Measurements from ENCODE around the gene AEBP1. TPM values are rescaled to one million over a fixed set of nuclear protein-coding genes. Genes with fewer than 3 reads are reported as not detected.

The AEBP1 gene
- total RNA-seq, 2 experiments from 2014 or later, result 29.1 to 30.4 TPM

GRCh38 chr7:44063894-44064651 lies 40.1 kb upstream of the AEBP1 start:
- POLR2A ChIA-PET, result interaction anchor here (0.6 to 6.5 kb wide), 7 partner anchors 13 to 58 kb away, joined by 3 to 79 read pairs (median 3); partner anchors contain the start of gene DBNL
- H3K27ac Mint-ChIP-seq, result no peak overlapping the region
- no peak for DNase-seq
- no peaks in the 10 kb centered on the region for H3K27me3 Mint-ChIP-seq
- peaks cover 16% of the 10 kb centered on the region for H3K36me3 Mint-ChIP-seq (ENCODE audit: low read depth)
- intact Hi-C loops (cut with micrococcal nuclease), result no loop called here
- H3K4me1 Mint-ChIP-seq (ENCODE audit: low read depth), result peaks cover 37% of the 10 kb centered on the region
- no peak overlapping the region for H3K4me3 Mint-ChIP-seq
- no peak for ATAC-seq
- CTCF ChIA-PET, result interaction anchor here (1.1 to 1.7 kb wide), 3 partner anchors 8 to 12 kb away, joined by 3 to 4 read pairs (median 3); no protein-coding TSS in a partner anchor
- TF ChIP-seq CTCF (IDR thresholded peaks at IDR 0.05), result no peak
- H3K9me3 Mint-ChIP-seq, result no peaks in the 10 kb centered on the region

- H3K27ac Mint-ChIP-seq, result no peak overlapping the region
- ATAC-seq (no peak), DNase-seq (peak; percentile 28)
- no peaks in the 10 kb centered on the region for H3K27me3 Mint-ChIP-seq
- H3K9me3 Mint-ChIP-seq, result no peaks in the 10 kb centered on the region
- intact Hi-C loops (cut with micrococcal nuclease), result no loop called here
- H3K4me1 Mint-ChIP-seq (ENCODE audit: low read depth), result peaks cover 31% of the 10 kb centered on the region
- no peak overlapping the region for H3K4me3 Mint-ChIP-seq
- H3K36me3 Mint-ChIP-seq (ENCODE audit: low read depth), result peaks cover 9% of the 10 kb centered on the region
- POLR2A ChIA-PET, result interaction anchor here (0.5 to 6.5 kb wide), 9 partner anchors 12 to 427 kb away, joined by 3 to 79 read pairs (median 5); partner anchors contain the start of gene DBNL
- CTCF ChIA-PET, result interaction anchor here (1.2 kb wide), 1 partner anchor 8 kb away, joined by 4 read pairs; no protein-coding TSS in a partner anchor
- TF ChIP-seq CTCF (IDR thresholded peaks at IDR 0.05), result no peak
Measured at GRCh38 chr7:44064791-44065430, 39.2 kb upstream of the AEBP1 start.

- Mint-ChIP-seq H3K9me3 (no peaks in the 10 kb centered on the region), H3K27me3 (no peaks in the 10 kb centered on the region)
- intact Hi-C loops (cut with micrococcal nuclease), result no loop called here
Measured at GRCh38 chr7:44065431-44066110, 38.6 kb upstream of the AEBP1 start, which contains the start of gene PGAM2. TSS of gene PGAM2 (minus strand) at chr7:44065567. CDS start at chr7:44065529, 38 bp downstream.

GRCh38 chr7:44066111-44066460 lies 38.1 kb upstream of the AEBP1 start:
- no peaks in the 10 kb centered on the region for H3K9me3 Mint-ChIP-seq
- TF ChIP-seq CTCF (IDR thresholded peaks at IDR 0.05), result no peak

More at GRCh38 chr7:44065431-44066110, 38.6 kb upstream of the AEBP1 start, which contains the start of gene PGAM2:
- Mint-ChIP-seq H3K4me1 (ENCODE audit: low read depth) (peaks cover 29% of the 10 kb centered on the region), H3K36me3 (ENCODE audit: low read depth) (peaks cover 4% of the 10 kb centered on the region), H3K4me3 (no peak within 1 kb of the TSS), H3K27ac (no peak within 1 kb of the TSS)
- ChIA-PET POLR2A (interaction anchor here (0.5 to 6.5 kb wide), 10 partner anchors 9 to 426 kb away, joined by 3 to 79 read pairs (median 8); partner anchors contain the start of gene DBNL), CTCF (interaction anchor here (0.8 to 1.1 kb wide), 2 partner anchors 12 to 15 kb away, joined by 3 read pairs; no protein-coding TSS in a partner anchor)
- ATAC-seq (peak; percentile 43), DNase-seq (peak; percentile 35)
- no peak for TF ChIP-seq CTCF (IDR thresholded peaks at IDR 0.05)

More at GRCh38 chr7:44066111-44066460, 38.1 kb upstream of the AEBP1 start:
- ChIA-PET CTCF (interaction anchor here (0.8 to 1.1 kb wide), 2 partner anchors 13 to 15 kb away, joined by 3 read pairs; no protein-coding TSS in a partner anchor), POLR2A (interaction anchor here (1.2 to 6.5 kb wide), 8 partner anchors 9 to 48 kb away, joined by 5 to 79 read pairs (median 12); partner anchors contain the start of gene DBNL)
- DNase-seq, result no peak
- peaks cover 4% of the 10 kb centered on the region for H3K36me3 Mint-ChIP-seq (ENCODE audit: low read depth)
- H3K27me3 Mint-ChIP-seq, result no peaks in the 10 kb centered on the region
- H3K27ac Mint-ChIP-seq, result no peak overlapping the region
- intact Hi-C loops (cut with micrococcal nuclease), result no loop called here
- peak; percentile 19 for ATAC-seq
- no peak overlapping the region for H3K4me3 Mint-ChIP-seq
- H3K4me1 Mint-ChIP-seq (ENCODE audit: low read depth), result peaks cover 29% of the 10 kb centered on the region
